ENCODE results near the gene SLC38A4. TPM values are rescaled to one million over a fixed set of nuclear protein-coding genes. Genes with fewer than 3 reads are reported as not detected.

Gene SLC38A4
- total and polyA plus RNA-seq, 2 of the 8 experiments (the other 6 are each of a cell fraction or from before 2014, with no cell fraction given): 6.7 to 15.4 TPM

GRCh38 chr12:46752396-46752795 lies 73.4 kb downstream of the SLC38A4 start:
- Histone ChIP-seq H3K9me3 (ENCODE audit: insufficient read depth in 2 of 2, low read depth in 1 of 2, low read length in 1 of 2) (peaks cover 0 to under 1% of the 10 kb centered on the region in 2 experiments; a peak in 1 of 4 replicates), H2AK5ac (ENCODE audit: low read depth, low read length) (no peak overlapping the region), H3K23me2 (ENCODE audit: low read depth, low read length) (no peaks in the 10 kb centered on the region), H4K8ac (ENCODE audit: extremely low read depth, insufficient read depth, low read length) (no peak overlapping the region), H3K14ac (ENCODE audit: insufficient read length) (no peak overlapping the region), H3K9ac (replicated peaks in 1 of 4; ENCODE audit: extremely low read depth in 1 of 4, low read depth in 3 of 4, low read length in 3 of 4) (no peak overlapping the region), H3K56ac (replicated peaks; ENCODE audit: insufficient read length, low read depth, low read length) (no peak overlapping the region), H2BK15ac (ENCODE audit: low read length) (no peak overlapping the region), H3K36me3 (ENCODE audit: control insufficient read depth in 2 of 4, insufficient read depth in 4 of 4, low read length in 3 of 4) (no peaks in the 10 kb centered on the region), H3K79me2 (ENCODE audit: control insufficient read depth in 1 of 2, insufficient read depth in 2 of 2, low read length in 2 of 2) (no peaks in the 10 kb centered on the region), H2AFZ (ENCODE audit: low read length) (no peak overlapping the region), H2BK5ac (ENCODE audit: low read depth, low read length) (no peak overlapping the region), H4K5ac (ENCODE audit: insufficient read length, low read depth, low read length) (no peak overlapping the region), H4K20me1 (replicated peaks in 1 of 2; ENCODE audit: control insufficient read depth in 1 of 2, insufficient read depth in 2 of 2, low read length in 2 of 2) (no peaks in the 10 kb centered on the region), H3K4me3 (ENCODE audit: extremely low read depth in 1 of 4, insufficient read depth in 2 of 4, low read depth in 3 of 4, low read length in 4 of 4) (no peak overlapping the region), H3K4me2 (ENCODE audit: insufficient read depth in 1 of 2, low read depth in 2 of 2, low read length in 2 of 2) (no peak overlapping the region), H3K27me3 (replicated peaks in 1 of 4; ENCODE audit: control insufficient read depth in 3 of 4, extremely low read depth in 1 of 4, insufficient read depth in 3 of 4, low read length in 3 of 4) (no peaks in the 10 kb centered on the region), H3K23ac (ENCODE audit: insufficient read length) (no peak overlapping the region), H2BK12ac (ENCODE audit: low read depth, low read length) (no peak overlapping the region), H2BK20ac (ENCODE audit: low read length) (no peak overlapping the region), H4K91ac (replicated peaks; ENCODE audit: insufficient read length, low read length) (no peak overlapping the region), H3K4ac (replicated peaks; ENCODE audit: insufficient read length, low read depth, low read length) (no peak overlapping the region), H3K18ac (ENCODE audit: extremely low read depth, low read length) (no peak overlapping the region), H3K4me1 (replicated peaks in 1 of 4; ENCODE audit: control insufficient read depth in 3 of 4, insufficient read depth in 4 of 4, low read length in 3 of 4) (no peaks in the 10 kb centered on the region), H2BK120ac (replicated peaks; ENCODE audit: low read depth, low read length) (no peak overlapping the region), H3K79me1 (ENCODE audit: low read depth, low read length) (no peaks in the 10 kb centered on the region), H3K27ac (ENCODE audit: low read depth, low read length) (no peak overlapping the region)
- POLR2A ChIA-PET (ENCODE audit: partially characterized antibody): no interaction called here
- FAIRE-seq (no peak), DNase-seq (ENCODE audit: low read depth in 1 of 2, low spot score in 2 of 2) (no peak)
- WGBS, 2 experiments (ENCODE audit: extremely low coverage in 1 of 2, insufficient coverage in 1 of 2, insufficient read length in 1 of 2, insufficient replicate concordance in 2 of 2, low coverage in 1 of 2, low lambda C conversion rate in 2 of 2, missing lambda C conversion rate in 1 of 2): 84% methylated on average over 2 of the region's 2 CpGs; no CpG with 5 or more reads in 1 of the 2 experiments
- TF ChIP-seq SUZ12 (IDR thresholded peaks at IDR 0.05; ENCODE audit: low read length) (no peak), YY1 (IDR thresholded peaks at IDR 0.05; ENCODE audit: low read depth, low read length) (no peak), PHF8 (conservative IDR thresholded peaks at IDR 0.05; ENCODE audit: low read depth, low read length) (no peak), JUN (IDR thresholded peaks at IDR 0.05; ENCODE audit: low read depth, low read length) (no peak), ATF3 (IDR thresholded peaks at IDR 0.05; ENCODE audit: insufficient read depth, low read depth, low read length) (no peak), KDM5A (IDR thresholded peaks at IDR 0.05; ENCODE audit: low read length) (no peak), SIX5 (IDR thresholded peaks at IDR 0.05; ENCODE audit: low read depth, low read length) (no peak), CEBPB (IDR thresholded peaks at IDR 0.05; ENCODE audit: low read depth, low read length) (no peak), CBX5 (IDR thresholded peaks at IDR 0.05; ENCODE audit: low read depth, low read length) (no peak), GTF2F1 (IDR thresholded peaks at IDR 0.05; ENCODE audit: borderline replicate concordance, low read depth, low read length) (no peak), CHD1 (IDR thresholded peaks at IDR 0.05; ENCODE audit: low read depth, low read length) (no peak)
- CTCF ChIA-PET (ENCODE audit: partially characterized antibody): interaction anchor here (0.6 kb wide), 1 partner anchor 60 kb away, joined by 3 read pairs; no protein-coding TSS in a partner anchor
